Large intestine (tissue), 3 donors: ENCODE data around the gene UBQLN4. TPM values are rescaled to one million over a fixed set of nuclear protein-coding genes. Genes with fewer than 3 reads are reported as not detected.

Experiments
- DNase-seq, 2 donors: peaks; one replicate each; pipeline versions ENCODE4 v3.0.0 to v3.0.0-alpha.2; 2013
- H3K27ac ChIP-seq: one replicate; pipeline ENCODE4 v1.5.1; 2013; ENCODE audit warnings: low read length
- H3K27me3 ChIP-seq: 2 replicates; pipeline ENCODE4 v1.6.1; 2013; ENCODE audit warnings: low read length; ENCODE audit not compliant: control insufficient read depth, insufficient read depth
- H3K36me3 ChIP-seq: 2 replicates; pipeline ENCODE4 v1.6.1; 2013; ENCODE audit warnings: low read length; ENCODE audit not compliant: control insufficient read depth, insufficient read depth
- H3K4me1 ChIP-seq: one replicate; pipeline ENCODE4 v1.6.1; 2013; ENCODE audit warnings: low read length; ENCODE audit not compliant: control insufficient read depth, insufficient read depth
- H3K4me3 ChIP-seq: one replicate; pipeline ENCODE4 v1.5.1; 2013; ENCODE audit warnings: low read length
- H3K9me3 ChIP-seq: one replicate; pipeline ENCODE4 v1.6.1; 2013; ENCODE audit warnings: mild to moderate bottlenecking, low read depth, low read length, moderate library complexity; ENCODE audit not compliant: control insufficient read depth
- WGBS: methylation state at CpG from one replicate; pipeline ENCODE4 v1.1.5; 2013; ENCODE audit warnings: low lambda C conversion rate; ENCODE audit not compliant: insufficient coverage; 5-methylcytosine and 5-hydroxymethylcytosine counted together
- polyA plus RNA-seq: library from polyadenylated mRNA; unstranded; fragments of 120-200 nt; gene quantifications from one replicate; pipeline ENCODE4 v1.2.1, GENCODE V29; 2013

The UBQLN4 gene
- polyA plus RNA-seq, 1 donor = 43.9 TPM

DNA sequence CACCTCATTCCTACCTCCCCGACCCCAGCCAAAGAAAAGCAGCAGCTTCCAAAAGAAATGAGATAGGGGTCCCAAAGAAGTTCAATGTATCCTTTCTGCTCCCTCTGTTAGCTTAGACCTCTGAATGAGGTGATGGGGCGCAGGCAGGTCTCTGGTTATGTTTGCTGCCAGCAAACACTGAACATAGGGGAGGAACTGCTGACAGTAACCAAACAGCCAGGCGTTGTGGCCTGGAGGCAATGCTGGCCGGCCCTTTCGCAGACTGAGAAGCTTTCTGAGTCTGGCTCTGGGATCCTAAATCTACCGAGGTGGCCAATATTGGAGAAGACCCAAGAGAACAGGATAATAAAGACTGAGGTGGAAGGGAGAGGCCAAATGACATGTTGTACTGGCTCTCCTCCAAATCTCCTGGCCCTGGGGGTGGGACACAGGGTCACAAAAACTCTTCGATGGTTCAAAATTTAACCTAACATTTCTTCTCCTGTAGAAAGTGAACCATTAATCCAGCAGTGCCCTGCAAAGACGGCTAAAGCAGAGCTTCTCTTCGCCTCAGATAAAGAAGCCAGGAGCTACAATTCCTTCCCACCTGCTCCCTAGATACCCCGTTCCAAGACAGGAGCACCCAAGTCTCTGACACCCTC lies 52.5 kb downstream of the UBQLN4 start:
- H3K27ac ChIP-seq = no peak overlapping the region

DNA sequence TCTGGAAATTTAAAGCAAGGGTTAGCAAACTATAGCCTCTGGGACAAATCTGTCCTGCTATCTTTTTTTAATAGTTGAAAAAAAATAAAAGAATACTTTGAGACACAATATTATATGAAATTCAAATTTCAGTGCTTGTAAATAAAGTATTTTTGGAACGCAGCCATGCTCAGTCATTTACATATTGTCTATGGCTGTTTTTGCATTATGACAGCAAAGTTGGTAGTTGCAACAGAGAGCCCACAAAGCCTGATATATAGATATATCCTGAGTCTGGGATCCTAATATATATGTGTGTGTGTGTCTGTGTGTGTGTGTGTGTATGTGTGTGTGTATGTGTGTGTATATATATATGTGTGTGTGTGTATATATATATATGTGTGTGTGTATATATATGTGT lies 53.6 kb downstream of the UBQLN4 start:
- no peak for DNase-seq
- Histone ChIP-seq H3K36me3 (no peaks in the 10 kb centered on the region), H3K4me1 (peaks cover 22% of the 10 kb centered on the region), H3K27me3 (no peaks in the 10 kb centered on the region), H3K4me3 (no peak overlapping the region), H3K27ac (no peak overlapping the region), H3K9me3 (no peaks in the 10 kb centered on the region)
- WGBS = 33% methylated on average over 1 of the region's 1 CpG

More for the DNA sequence above, 52.5 kb downstream of the UBQLN4 start:
- no peaks in the 10 kb centered on the region for H3K9me3 ChIP-seq
- H3K4me3 ChIP-seq = no peak overlapping the region
- WGBS = 67% methylated on average over 3 of the region's 10 CpGs
- peaks cover 22% of the 10 kb centered on the region for H3K4me1 ChIP-seq
- H3K27me3 ChIP-seq = no peaks in the 10 kb centered on the region
- H3K36me3 ChIP-seq = no peaks in the 10 kb centered on the region
- DNase-seq = no peak

DNA sequence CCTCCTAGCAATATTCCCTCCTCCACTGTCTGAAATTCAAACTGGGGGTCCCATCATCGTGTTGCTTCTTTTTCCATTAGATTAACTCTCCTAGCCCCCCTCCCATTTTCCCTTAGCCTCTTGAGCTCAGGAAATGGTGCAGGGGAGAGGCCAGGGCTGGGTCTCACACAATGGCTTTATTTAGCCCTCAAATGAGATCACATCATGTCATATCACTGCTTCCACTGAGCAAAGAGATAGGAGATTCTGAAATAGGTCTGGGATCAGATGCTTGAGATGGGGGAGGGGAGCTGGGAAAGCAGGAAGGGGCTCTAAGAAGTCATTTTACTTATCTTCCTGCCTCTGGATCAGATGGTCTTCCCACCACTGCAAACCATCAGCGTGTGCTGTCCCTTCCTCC lies 57.4 kb downstream of the UBQLN4 start:
- H3K4me1 ChIP-seq = peaks cover 6% of the 10 kb centered on the region
- WGBS = no CpG with 5 or more reads among the region's 2 CpGs
- H3K36me3 ChIP-seq = no peaks in the 10 kb centered on the region
- no peaks in the 10 kb centered on the region for H3K27me3 ChIP-seq
- no peak for DNase-seq
- H3K27ac ChIP-seq = no peak overlapping the region
- no peak overlapping the region for H3K4me3 ChIP-seq
- no peaks in the 10 kb centered on the region for H3K9me3 ChIP-seq

DNA sequence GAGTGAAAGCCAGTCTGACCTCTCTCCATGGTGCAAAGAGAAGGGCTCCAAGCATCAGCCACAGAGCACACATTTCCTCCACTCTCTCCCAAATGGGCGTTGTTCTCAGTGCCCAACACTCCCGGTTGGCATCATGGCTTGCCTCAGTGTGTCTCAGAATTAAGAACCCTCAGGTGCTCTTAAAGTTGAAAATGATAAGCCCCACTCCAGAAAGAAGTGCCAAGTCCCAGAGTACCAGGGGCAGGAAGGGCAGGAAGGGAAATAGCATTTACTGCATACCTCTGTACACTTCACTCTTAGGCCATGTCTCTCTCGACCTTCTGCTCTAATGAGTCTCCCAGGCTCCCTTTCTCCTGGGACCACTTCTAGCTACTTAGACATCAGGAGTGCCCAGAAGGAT lies 60.0 kb downstream of the UBQLN4 start:
- WGBS = no CpG with 5 or more reads among the region's 3 CpGs
- Histone ChIP-seq H3K9me3 (no peaks in the 10 kb centered on the region), H3K4me3 (no peak overlapping the region), H3K4me1 (peaks cover 8% of the 10 kb centered on the region), H3K27me3 (no peaks in the 10 kb centered on the region), H3K27ac (no peak overlapping the region), H3K36me3 (no peaks in the 10 kb centered on the region)
- DNase-seq = no peak

DNA sequence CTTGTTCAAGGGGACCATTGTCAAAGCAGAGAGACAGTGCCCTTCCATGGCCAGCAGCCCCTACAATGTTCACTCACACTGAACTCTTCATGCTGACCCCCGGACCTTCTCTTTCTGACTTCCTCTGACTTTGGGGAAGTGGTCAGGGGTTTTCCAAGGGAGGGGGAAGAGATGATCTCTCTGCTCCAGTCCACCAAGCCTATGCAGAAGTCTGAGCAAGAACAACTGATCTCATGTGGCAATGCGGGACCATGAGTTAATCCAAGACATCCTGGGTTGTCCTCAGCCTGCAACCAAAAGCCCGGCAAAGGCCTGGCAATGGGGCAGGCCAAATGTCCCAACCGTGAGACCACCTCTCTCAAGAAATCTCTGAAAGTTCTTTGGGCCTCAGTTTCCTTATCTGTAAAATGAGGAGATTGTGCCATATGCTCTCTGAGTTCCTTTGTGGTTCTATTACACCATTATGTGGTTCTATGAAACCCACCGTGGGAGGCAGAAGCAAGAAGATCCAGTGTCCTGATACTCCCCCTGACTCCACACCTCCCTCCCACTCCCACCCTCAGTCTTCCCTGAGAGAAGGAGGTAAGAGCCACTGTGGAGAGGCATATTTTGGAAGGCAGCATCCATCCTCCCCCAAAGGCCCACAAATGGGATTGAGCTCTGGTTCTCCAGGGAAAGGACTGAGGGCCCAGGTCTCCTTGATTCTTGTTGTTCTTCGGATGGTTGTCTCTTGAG lies 63.4 kb downstream of the UBQLN4 start:
- Histone ChIP-seq H3K27me3 (no peaks in the 10 kb centered on the region), H3K4me3 (no peak overlapping the region), H3K4me1 (peaks cover 8% of the 10 kb centered on the region), H3K36me3 (no peaks in the 10 kb centered on the region), H3K9me3 (no peaks in the 10 kb centered on the region), H3K27ac (no peak overlapping the region)
- WGBS = no CpG with 5 or more reads among the region's 6 CpGs
- no peak for DNase-seq

DNA sequence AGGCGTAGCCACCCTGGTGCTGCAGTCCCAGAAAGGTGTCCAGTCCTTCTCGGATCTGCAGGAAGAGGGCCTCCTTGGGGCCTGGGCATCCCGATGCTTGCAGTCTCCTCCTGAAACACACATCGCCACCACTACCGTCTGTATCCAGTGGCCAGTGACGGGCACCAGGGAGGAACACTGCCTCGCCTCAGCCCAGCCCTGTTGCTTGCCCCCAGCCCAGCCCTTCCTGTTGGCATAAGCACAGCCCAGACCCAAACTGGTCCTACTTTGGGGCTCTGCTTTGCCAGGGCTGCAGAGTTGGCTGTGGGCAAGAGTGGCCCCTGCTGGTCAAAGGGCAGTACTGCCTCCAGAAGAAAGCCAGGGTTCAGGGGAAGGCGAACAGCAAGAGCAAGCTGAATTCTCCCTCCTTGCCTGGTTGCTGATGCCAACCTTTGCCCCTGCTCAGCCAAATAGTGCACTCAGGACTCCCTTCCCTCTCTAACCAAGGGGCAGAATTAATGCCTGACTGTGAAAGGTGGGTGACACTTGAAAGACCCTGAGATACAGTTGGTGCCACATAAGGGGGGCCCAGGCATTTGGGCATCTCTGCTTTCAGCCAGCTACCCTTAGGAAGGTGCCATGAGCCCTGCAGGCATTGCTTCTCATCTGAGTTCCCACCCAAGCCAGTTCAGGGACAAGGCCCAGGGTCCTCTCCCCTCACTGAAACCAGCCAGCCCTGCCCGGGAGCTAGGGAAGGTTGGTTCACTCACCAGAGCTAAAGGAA lies 64.2 kb downstream of the UBQLN4 start:
- DNase-seq = peak; percentile 54 to 57
- Histone ChIP-seq H3K9me3 (no peaks in the 10 kb centered on the region), H3K27ac (no peak overlapping the region), H3K4me3 (peak overlapping the region; percentile 2), H3K4me1 (peaks cover 6% of the 10 kb centered on the region), H3K36me3 (no peaks in the 10 kb centered on the region), H3K27me3 (no peaks in the 10 kb centered on the region)
- WGBS = no CpG with 5 or more reads among the region's 9 CpGs

Other genes starting within 250 kb of the UBQLN4 start
- gene GON4L, start 196.6 kb downstream of the UBQLN4 start, polyA plus RNA-seq = 51.0 TPM
- 19.0 TPM for gene SYT11, start 194.2 kb downstream of the UBQLN4 start, polyA plus RNA-seq
- 57.1 TPM for gene RIT1, start 142.4 kb downstream of the UBQLN4 start, polyA plus RNA-seq
- gene KHDC4, start 119.4 kb downstream of the UBQLN4 start, polyA plus RNA-seq = 75.2 TPM
- gene RXFP4, start 112.2 kb downstream of the UBQLN4 start, polyA plus RNA-seq = 0.34 TPM
- gene ARHGEF2, start 75.3 kb downstream of the UBQLN4 start, polyA plus RNA-seq = 51.2 TPM
- 281 TPM for gene SSR2, start 32.8 kb downstream of the UBQLN4 start, polyA plus RNA-seq
- 64.0 TPM for gene LAMTOR2, start 984 bp upstream of the UBQLN4 start, polyA plus RNA-seq
- gene RAB25, start 7.4 kb upstream of the UBQLN4 start, polyA plus RNA-seq = 174 TPM
- 8.4 TPM for gene MEX3A, start 28.7 kb upstream of the UBQLN4 start, polyA plus RNA-seq
- 138 TPM for gene LMNA, start 60.9 kb upstream of the UBQLN4 start, polyA plus RNA-seq
- gene SEMA4A, start 99.8 kb upstream of the UBQLN4 start, polyA plus RNA-seq = 6.4 TPM
- 35.4 TPM for gene SLC25A44, start 140.3 kb upstream of the UBQLN4 start, polyA plus RNA-seq
- 63.4 TPM for gene PMF1, start 159.2 kb upstream of the UBQLN4 start, polyA plus RNA-seq
- gene BGLAP, start 188.4 kb upstream of the UBQLN4 start, polyA plus RNA-seq = 5.8 TPM
- 12.9 TPM for gene PAQR6, start 194.3 kb upstream of the UBQLN4 start, polyA plus RNA-seq
- gene SMG5, start 229.0 kb upstream of the UBQLN4 start, polyA plus RNA-seq = 57.3 TPM
- 7.3 TPM for gene TMEM79, start 230.5 kb upstream of the UBQLN4 start, polyA plus RNA-seq
- 170 TPM for gene GLMP, start 241.9 kb upstream of the UBQLN4 start, polyA plus RNA-seq
- gene VHLL, start 245.5 kb upstream of the UBQLN4 start, polyA plus RNA-seq = not detected